NCI-H1417 (cell line): Measurements from ENCODE around the gene CCDC14.
"Not testable (repeated sequence)": the region's sequence is repeated elsewhere in the genome, so short reads cannot be mapped to it uniquely, and the experiment has no call there.

Experiments
- DNase-seq, 3 experiments: peaks; one replicate each; lab custom pipeline; 2025; lab: John Stamatoyannopoulos, UW

CCDC14 gene

DNA sequence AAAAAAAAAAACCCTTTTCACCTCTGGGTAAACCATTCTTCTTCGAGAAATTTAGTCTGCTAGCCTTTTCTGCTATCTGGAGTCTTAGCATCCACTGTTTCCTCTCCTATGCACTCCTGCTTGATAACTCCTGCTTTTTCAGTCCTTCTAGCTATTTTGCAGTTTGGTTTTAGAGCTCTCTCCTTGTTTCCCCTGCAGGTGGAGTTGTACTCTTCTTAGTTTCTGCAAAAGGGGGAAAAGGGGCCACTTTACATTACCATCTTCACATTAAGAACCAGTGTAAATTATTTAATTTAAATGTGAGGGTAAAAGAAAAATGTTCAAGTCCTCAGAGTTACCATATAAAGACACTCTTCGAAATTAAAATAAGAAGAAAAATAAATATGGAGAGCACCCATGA lies 53.3 kb downstream of the CCDC14 start:
- DNase-seq = peak in 1 of 3 experiments; percentile 7

DNA sequence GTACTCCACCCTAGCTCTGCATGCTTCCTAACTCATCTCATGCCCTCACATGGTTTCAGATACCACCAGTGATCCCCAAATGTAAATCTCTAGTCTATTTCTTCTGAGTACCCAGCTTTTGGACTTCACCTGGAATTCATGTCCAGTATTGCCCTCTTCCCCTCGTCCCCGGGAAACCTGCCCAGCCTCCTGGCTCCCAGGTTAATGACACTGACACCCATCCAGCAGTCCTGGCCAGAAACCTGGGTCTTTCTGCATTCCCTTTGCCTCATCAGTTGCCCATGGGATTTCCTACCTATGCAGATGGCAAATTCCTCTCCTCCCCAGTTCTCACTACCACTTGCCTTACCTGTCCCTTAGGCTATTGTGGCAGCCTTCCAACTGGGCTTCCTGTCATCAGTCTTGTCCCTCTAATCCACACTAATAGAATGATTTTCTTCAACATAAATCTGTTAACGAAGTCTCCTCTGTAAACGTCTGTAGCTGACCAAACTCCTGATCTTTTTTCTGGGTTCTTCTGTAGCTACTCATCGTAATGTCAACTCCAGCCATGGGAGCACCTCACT lies 61.6 kb downstream of the CCDC14 start:
- no peak for DNase-seq

DNA sequence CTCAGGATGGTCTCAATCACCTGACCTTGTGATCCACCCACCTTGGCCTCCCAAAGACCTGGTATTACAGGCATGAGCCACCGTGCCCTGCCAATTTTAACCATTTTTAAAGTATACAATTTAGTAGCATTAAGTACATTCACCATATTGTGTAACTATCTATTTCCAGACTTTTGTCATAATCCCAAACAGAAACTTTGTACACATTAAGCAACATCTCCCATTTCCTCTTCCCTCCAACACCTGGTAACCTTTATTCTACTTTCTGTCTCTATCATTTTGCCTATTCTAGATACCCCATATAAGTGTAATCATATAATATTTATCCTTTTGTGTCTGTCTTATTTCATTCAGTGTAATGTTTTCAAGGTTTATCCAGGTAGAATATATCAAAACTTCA lies 68.0 kb downstream of the CCDC14 start:
- DNase-seq = no peak

DNA sequence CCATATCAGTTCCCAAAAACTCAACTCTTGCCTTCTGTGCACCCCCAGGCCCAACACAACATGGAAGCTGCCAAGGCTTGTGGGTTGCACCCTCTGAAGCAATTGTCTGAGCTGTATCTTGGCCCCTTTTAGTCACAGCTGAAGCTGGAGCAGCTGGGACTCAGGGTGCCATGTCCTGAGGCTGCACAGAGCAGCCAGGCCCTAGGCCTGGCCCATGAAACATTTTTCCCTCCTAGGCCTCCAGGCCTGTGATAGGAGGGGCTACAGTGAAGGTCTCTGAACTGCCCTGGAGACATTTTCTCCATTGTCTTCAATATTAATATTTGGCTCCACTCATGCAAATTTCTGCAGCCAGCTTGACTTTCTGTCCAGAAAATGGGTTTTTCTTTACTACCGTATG lies 68.8 kb downstream of the CCDC14 start:
- no peak for DNase-seq

DNA sequence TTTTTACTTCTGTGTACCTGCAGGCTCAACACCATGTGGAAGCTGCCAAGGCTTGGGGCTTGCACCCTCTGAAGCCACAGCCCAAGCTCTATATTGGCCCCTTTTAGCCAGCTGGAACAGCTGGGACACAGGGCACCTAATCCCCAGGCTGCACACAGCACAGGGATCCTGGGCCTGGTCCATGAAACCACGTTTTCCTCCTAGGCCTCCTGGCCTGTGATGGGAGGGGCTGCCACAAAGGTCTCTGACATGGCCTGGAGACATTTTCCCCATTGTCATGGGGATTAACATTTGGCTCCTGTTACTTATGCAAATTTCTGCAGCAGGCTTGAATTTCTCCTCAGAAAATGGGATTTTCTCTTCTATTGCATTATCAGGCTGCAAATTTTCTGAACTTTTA lies 70.0 kb downstream of the CCDC14 start:
- not testable (repeated sequence) for DNase-seq

DNA sequence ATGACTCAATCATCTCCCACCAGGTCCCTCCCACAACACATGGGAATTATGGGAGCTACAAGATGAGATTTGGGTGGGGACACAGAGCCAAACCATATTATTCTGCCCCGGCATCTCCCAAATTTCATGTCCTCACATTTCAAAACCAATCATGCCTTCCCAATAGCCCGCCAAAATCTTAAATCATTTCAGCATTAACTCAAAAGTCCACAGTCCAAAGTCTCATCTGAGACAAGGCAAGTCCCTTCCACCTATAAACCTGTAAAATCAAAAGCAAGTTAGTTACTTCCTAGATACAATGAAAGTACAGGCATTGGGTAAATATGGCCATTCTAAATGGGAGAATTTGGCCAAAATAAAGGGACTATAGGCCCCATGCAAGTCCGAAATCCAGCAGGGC lies 70.9 kb downstream of the CCDC14 start:
- not testable (repeated sequence) for DNase-seq

DNA sequence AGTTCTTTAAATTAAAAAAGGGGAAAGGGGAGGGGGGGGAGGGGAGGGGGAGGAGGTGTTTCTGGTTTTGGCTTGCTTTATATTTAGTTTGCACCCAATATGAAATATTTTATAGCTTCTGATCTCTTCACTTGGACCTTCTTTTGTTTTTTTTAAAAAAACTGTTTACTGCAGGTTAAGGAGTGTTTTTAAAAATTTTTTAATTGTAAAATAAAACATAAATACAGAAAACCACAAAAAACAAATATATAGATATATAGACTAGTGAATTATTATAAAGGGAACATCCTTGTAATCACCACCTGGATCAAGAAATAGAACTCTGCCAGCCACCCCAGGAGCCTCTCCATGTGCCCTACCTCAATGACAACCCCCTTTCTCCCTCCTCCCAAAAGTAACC lies 76.0 kb downstream of the CCDC14 start:
- no peak for DNase-seq

DNA sequence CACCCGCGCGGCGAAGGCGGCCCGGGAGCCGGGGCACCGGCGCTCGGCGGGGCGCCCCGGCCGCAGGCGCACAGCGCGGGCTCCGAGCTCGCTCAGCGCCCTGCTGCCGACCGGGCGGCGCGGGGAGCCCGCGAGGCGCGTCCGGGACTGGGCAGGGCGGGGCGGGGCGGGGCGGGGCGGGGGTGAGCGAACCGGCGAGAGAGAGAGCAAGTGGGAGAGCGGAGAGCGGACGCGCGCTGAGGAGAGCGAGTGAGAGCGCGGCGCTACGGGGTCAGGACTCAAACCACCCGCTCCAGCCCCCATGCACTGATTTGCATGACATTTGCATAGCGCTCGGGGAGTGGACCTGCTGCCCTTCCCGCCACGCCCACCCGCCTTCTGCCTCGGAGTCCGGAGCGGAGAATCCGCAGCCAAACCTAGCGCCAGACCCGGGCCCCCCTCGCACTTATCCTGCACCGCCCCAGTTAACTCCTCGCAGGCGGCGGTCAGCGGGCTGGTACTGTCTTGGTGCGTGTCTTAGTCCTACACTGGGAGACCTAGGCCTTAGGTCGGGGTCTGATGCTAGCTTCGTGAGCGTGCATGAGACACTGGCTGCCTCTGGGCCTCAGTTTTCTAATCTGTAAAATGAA lies 76.7 kb downstream of the CCDC14 start, which contains the start of gene MYLK:
MYLK (minus strand) TSS at position 130 of the 629 bp plus-strand sequence. CDS start 90,491 bp downstream, outside the sequence.
- DNase-seq = peak; percentile 28 to 86 (median 72)

DNA sequence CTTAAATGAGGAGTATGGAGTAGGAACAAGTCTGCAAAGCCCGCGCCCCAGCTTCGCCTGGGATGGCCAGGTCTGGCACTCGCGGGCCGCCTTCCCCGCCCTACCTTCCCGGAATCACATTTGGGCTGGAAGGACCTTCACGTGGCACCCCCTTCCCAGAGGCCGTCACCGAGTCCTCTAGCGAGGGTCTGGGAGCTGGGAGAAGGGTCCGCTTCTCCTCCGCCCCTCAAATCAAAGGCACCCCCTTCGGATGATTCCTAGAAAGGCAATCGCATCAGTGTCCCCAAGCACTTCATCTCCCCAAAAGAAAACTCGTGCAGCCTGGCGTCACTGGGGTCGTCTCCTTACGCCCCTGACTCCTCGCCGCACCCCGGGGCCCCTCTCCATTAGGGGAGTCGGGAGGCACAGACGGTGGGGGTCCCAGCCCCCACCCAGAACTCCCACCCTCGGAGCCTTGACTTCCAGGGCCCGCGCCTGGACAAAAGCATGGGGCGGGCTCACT lies 77.3 kb downstream of the CCDC14 start:
- DNase-seq = no peak

DNA sequence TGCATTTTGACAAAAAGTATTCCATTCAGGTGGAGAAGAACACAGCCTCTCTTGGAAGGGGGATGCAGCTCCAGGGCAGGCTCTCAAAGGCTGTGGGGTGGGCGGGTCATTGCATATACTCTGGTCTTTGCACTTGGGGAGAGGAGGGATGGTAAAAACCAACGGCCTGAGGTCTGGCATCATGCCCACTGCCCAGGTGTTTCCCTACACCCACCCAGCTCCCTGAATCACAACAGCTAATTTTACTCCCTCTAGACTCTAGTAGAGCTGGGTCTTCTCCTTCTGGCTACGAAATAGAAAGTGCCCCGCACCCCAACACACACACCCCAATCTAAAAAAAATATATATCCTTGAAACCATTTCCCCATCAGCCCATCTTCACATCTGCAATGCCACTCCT lies 77.9 kb downstream of the CCDC14 start:
- DNase-seq = peak in 1 of 3 experiments; percentile 21

DNA sequence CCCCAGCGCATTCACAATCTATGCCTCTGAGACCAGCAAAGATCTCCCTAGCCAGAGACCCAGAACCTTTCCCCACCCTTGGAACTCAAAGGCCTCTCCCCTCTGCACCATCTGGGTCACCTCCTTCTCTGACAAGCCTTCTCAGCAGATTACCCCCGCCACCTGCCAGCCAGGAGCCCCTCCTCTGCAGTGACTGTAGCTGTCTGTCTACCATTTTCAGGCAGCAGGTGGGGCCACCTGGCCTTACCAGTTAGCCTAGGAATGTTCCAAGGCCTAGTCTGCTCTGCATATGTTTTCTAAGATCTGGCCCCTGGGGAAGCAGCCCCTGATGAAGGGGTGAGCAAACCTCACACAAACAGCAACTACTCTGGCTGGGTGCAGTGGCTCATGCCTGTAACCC lies 79.3 kb downstream of the CCDC14 start:
- DNase-seq = peak in 1 of 3 experiments; percentile 9

DNA sequence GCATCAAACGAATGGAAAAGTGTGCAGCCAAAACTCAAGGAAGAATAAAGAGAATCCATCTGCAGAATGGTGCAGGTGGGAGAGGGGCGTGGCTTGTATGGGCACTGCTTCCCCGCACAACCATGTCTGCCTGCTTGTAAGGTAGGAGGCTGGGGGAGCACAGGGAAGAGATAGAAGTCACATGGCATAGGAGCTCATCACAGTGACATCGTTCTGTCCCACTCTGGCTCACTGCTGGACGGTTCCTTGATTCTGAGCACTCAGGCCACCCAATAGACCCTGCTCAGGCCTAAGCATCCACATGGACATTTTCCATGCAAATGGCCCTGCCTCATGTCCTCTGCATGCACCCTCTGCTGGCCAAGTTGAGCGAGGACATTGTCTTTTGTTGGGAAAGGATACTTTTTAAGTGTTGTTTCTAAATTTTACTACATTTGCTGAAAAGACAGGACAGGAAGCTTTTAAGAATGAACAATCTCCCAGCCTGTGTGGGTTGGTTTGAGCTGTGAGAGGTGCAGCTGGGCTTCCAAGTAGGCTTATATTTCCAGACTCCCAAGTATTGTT lies 79.9 kb downstream of the CCDC14 start:
- peak in 2 of 3 experiments; percentile 6 to 43 for DNase-seq

DNA sequence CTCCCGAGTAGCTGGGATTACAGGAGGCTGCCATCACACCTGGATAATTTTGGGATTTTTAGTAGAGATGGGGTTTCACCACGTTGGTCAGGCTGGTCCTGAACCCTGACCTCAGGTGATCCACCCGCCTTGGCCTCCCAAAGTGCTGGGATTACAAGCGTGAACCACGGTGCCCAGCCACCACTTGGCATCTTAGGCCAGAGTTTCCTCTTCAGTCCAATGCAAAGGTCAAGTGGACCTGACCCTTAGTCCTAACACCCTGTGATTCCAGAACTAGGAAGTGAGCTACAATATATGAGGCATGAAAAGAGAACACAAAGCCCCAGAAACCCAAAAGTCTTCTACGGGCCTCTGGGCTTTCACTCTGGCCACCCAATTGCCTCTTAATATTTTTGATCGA lies 82.2 kb downstream of the CCDC14 start:
- no peak for DNase-seq

DNA sequence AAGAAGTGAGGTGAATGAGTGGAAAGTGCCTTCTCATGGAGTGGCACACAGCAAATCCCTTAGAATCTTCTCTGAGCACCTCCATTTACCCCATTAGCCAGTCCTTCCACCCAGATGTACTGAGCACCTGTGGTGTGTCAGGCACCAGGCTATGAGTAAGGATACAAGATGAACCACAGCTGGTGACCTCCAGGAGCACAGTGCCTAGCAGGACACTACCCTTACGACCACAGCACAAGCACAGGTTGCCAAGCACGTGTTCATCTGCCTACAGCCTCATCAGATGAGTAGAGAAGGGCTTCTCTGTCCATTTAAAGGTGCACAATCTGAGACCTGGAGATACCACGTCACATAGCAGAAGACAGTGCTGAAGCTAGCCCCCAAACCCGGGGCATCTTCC lies 83.1 kb downstream of the CCDC14 start:
- DNase-seq = no peak

DNA sequence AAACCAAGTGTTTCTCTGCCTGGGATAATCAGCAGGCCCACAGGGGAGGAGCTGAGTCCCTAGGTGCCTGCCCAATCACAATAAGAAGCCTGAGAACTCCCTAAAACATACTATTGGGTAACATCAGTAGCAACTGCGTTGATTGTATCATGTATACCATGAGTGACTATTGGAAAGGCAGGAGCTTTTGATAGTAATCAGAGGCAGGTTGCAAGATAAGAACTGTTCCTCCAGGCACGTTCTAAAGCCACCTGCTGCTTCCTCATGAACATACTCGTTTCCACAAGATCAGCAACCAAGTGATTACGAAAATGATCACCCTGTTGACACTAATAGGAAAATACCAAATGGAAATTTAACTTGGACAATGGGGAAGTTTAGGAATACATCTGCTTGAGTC lies 83.6 kb downstream of the CCDC14 start:
- no peak for DNase-seq

DNA sequence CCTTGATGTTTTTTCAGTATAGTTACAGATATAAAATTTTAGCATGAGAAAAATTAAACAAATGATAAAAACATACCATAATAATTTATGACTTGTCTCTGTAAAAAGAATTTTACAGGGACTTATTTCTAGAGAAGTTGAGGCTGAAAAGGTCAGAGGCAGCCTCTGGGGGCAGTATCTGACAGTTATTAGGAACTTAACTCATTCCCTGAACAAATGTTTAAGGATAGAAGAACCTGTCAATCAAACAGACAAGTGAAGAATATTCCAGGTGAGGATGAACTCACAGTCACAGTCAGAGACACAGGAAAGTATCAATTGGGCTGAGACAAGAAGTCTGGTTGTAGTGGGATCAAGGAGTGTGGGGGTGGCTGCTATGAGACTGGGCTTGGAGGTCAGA lies 84.2 kb downstream of the CCDC14 start:
- peak in 1 of 3 experiments; percentile 12 for DNase-seq

DNA sequence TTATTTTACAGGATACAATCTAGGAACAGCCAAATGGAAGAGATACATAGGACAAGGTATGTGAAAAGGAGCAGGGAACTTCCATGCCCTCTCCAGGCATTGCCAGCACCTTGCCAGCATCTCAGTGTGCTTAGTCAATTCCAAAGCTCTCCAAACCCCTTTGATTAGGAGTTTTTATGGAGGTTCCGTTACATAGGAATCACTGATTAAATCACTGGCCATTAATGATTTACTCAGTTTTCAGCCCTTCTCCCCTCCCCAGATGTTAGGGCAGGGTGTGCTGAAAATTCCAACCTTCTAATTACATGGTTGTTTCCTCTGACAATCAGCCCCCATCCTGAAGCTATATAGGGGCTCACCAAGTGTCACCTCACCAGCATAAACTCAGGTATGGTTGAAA lies 88.4 kb downstream of the CCDC14 start:
- no peak for DNase-seq

DNA sequence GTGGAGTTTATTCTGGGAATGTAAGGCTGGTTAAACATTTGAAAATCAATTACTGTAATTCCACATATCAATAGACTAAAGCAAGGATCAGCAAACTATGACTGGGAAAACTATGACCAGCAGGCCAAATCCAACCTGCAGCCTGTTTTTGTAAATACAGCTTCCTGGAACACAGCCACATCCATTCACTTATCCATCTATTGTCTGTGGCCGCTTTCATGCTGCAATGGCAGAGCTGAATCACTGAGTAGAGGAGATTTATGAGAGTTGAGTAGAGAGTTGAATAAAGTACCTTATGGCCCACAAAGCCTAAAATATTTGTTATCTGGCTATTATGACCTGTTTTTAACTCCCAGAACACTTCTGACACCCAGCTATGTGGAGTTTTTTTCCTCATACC lies 89.1 kb downstream of the CCDC14 start:
- peak in 1 of 3 experiments; percentile 6 for DNase-seq

DNA sequence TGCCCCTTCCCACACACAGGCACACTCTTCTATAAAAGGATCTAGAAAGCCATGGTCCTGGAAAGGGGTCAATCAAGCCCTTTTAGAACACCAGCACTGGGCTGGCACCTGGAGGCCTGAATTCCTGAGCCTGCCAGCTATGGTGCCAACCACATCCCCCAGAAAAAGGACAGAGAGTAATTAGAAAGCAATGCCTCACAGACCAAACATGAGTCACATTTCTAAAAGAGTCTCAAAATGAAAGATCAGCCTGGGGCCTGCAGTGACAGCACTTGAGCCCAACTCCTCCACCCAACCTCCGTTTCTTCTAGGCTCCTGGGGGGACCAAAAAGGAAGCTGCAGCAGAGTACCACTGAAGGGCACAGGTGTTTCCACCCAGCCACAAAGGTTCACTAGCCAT lies 91.0 kb downstream of the CCDC14 start:
- DNase-seq = no peak

DNA sequence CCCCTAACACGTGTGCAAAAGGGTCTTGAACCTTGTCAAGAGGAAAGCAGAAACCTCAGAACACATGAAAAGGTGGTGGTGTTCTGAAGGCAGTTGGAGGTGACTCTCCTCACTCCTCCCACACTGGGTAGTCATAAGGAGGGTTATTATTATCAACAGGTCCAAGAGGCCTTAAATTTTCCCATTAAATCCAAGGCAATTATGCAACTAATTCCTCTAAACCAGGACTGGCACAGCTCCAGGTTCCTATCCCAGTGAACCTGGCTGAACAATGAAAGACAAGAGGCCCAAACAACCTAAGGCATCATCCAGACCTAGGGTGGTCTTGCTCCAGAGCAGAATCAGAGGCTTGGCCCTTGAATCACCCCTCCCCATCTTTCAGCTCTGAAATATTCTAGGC lies 91.9 kb downstream of the CCDC14 start:
- DNase-seq = no peak

DNA sequence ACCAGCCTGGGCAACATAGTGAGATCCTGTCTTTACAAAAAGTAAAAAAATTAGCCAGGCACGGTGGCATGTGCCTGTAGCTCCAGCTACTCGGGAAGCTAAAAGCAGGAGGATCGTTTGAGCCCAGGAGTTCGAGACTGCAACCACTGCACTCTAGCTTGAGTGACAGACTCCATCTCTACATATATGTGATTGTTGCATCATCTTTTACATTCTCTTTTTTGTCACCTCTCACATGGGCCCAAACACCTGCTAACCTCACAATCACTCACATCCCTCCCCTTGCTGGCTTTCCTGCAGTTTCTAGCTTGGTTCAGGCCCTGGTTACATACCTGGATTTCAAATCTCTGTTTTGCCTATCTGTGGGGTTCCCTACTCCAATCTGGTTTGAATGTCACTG lies 96.3 kb downstream of the CCDC14 start:
- no peak for DNase-seq
